Mucosa of rectum (tissue), 2 donors: Measurements from ENCODE around the gene DRD2.

Experiments used
- H3K27ac ChIP-seq, 2 donors: one replicate each; pipeline ENCODE4 v1.7.0; 2013; ENCODE audit warnings: inconsistent platforms in 2 of 2, low read depth in 2 of 2, low read length in 2 of 2
- H3K27me3 ChIP-seq, 2 donors: one replicate each; pipeline ENCODE4 v1.7.0; 2013; ENCODE audit warnings: low read length in 2 of 2; ENCODE audit not compliant: control insufficient read depth in 2 of 2, insufficient read depth in 2 of 2
- H3K36me3 ChIP-seq, 2 donors: one replicate each; pipeline ENCODE4 v1.7.0; 2013; ENCODE audit warnings: low read length in 2 of 2; ENCODE audit not compliant: control insufficient read depth in 2 of 2, insufficient read depth in 2 of 2
- H3K4me1 ChIP-seq, 2 donors: one replicate each; pipeline ENCODE4 v1.7.0; 2013; ENCODE audit warnings: low read length in 2 of 2, mild to moderate bottlenecking in 1 of 2; ENCODE audit not compliant: control insufficient read depth in 2 of 2, insufficient read depth in 2 of 2
- H3K4me3 ChIP-seq, 2 donors: one replicate each; pipeline ENCODE4 v1.7.0; 2013; ENCODE audit warnings: low read length in 2 of 2
- H3K9ac ChIP-seq, 2 donors: one replicate each; pipeline ENCODE4 v1.7.0; 2013; ENCODE audit warnings: low read length in 2 of 2, low read depth in 1 of 2, mild to moderate bottlenecking in 1 of 2
- H3K9me3 ChIP-seq, 2 donors: one replicate each; pipeline ENCODE4 v1.7.0; 2013; ENCODE audit warnings: low read length in 2 of 2; ENCODE audit not compliant: control insufficient read depth in 2 of 2
- donor health status: healthy.
- donor health status: Normal muscosa, but diverticular disease.

The DRD2 gene

GRCh38 chr11:113505541-113506375 is 30.6 kb upstream of the DRD2 start:
- no peaks in the 10 kb centered on the region for H3K36me3 ChIP-seq
- no peaks in the 10 kb centered on the region for H3K9me3 ChIP-seq
- no peak overlapping the region for H3K27ac ChIP-seq
- no peak overlapping the region for H3K9ac ChIP-seq
- H3K4me1 ChIP-seq: no peaks in the 10 kb centered on the region
- no peak overlapping the region for H3K4me3 ChIP-seq
- no peaks in the 10 kb centered on the region for H3K27me3 ChIP-seq

- Histone ChIP-seq H3K27me3 (no peaks in the 10 kb centered on the region), H3K4me3 (no peak overlapping the region), H3K9me3 (no peaks in the 10 kb centered on the region), H3K4me1 (no peaks in the 10 kb centered on the region), H3K9ac (no peak overlapping the region), H3K27ac (no peak overlapping the region), H3K36me3 (no peaks in the 10 kb centered on the region)
Measured at GRCh38 chr11:113505046-113505445, 29.8 kb upstream of the DRD2 start.

DNA sequence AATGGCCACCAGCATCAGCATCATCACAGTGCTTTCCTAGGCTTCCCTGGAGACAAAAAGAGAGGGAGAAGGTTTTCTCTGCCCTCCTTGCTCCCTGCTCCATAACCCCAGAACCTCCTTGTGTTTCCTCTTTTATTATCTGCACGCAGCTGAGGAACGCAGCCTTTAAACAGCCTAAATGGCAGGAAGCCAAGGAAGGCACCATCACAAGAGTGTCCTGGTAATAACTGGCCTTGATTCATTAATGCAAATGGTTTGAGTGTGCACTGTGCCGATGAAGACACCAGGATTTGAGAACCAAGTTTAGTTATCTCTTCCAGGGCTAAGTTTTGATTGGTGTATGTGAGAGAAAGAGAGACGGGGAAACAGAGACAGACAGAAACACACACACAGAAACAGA is 29.4 kb upstream of the DRD2 start:
- Histone ChIP-seq H3K27ac (no peak overlapping the region), H3K9ac (no peak overlapping the region), H3K4me3 (no peak overlapping the region), H3K27me3 (no peaks in the 10 kb centered on the region), H3K36me3 (no peaks in the 10 kb centered on the region), H3K4me1 (no peaks in the 10 kb centered on the region), H3K9me3 (no peaks in the 10 kb centered on the region)

GRCh38 chr11:113504071-113504470 is 28.9 kb upstream of the DRD2 start:
- H3K36me3 ChIP-seq: no peaks in the 10 kb centered on the region
- no peaks in the 10 kb centered on the region for H3K4me1 ChIP-seq
- H3K9me3 ChIP-seq: no peaks in the 10 kb centered on the region
- H3K27ac ChIP-seq: no peak overlapping the region
- no peak overlapping the region for H3K4me3 ChIP-seq
- H3K9ac ChIP-seq: no peak overlapping the region
- no peaks in the 10 kb centered on the region for H3K27me3 ChIP-seq

DNA sequence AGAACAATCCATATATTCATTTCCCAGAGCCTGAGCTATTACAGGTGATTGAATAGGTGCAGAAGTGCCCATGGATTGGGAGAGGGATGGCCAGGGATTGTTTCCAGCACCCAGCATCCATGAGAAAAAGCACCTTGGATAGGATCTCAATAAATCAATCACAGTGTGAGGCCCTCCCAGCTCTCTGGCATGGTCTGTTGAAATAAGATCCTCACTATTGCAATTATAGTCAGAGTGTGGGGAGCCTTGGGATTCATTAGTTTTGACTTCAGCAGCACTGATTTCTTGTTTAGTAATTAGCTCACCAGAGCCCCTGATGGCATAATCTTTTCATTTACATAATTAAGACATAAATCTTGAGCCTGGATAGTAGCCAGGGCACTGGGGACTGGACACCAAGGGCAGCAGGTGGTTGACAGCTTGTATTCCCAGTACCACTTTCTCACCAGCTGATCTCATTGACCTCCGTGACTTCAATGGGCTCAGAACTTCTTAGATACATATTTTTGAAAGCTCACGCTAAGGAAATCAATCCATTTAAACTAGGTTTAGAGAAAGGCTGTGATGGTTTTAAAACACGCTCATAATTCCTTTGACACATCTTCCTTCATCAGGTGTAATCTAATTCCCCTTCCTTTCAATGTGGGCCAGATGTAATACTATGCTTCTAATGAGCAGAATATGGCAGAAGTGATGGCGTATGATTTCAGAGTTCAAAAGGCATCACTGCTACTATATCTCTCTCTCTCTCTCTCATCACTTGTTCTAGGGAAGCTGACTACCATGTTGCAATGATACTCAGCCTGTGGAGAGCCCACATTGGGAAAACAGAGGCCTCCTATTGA is 22.1 kb upstream of the DRD2 start:
- H3K27ac ChIP-seq: no peak overlapping the region
- no peaks in the 10 kb centered on the region for H3K36me3 ChIP-seq
- H3K4me1 ChIP-seq: no peaks in the 10 kb centered on the region
- H3K9ac ChIP-seq: no peak overlapping the region
- H3K9me3 ChIP-seq: no peaks in the 10 kb centered on the region
- H3K4me3 ChIP-seq: no peak overlapping the region
- H3K27me3 ChIP-seq: no peaks in the 10 kb centered on the region

- Histone ChIP-seq H3K27ac (no peak overlapping the region), H3K4me1 (no peaks in the 10 kb centered on the region), H3K9me3 (no peaks in the 10 kb centered on the region), H3K27me3 (no peaks in the 10 kb centered on the region), H3K9ac (no peak overlapping the region), H3K4me3 (no peak overlapping the region), H3K36me3 (no peaks in the 10 kb centered on the region)
Measured at GRCh38 chr11:113496026-113496651, 20.9 kb upstream of the DRD2 start.

- H3K36me3 ChIP-seq: no peaks in the 10 kb centered on the region
- no peaks in the 10 kb centered on the region for H3K9me3 ChIP-seq
- no peak overlapping the region for H3K9ac ChIP-seq
- no peak overlapping the region for H3K4me3 ChIP-seq
- H3K27me3 ChIP-seq: no peaks in the 10 kb centered on the region
- no peaks in the 10 kb centered on the region for H3K4me1 ChIP-seq
- no peak overlapping the region for H3K27ac ChIP-seq
Measured at GRCh38 chr11:113494021-113494420, 18.8 kb upstream of the DRD2 start.

DNA sequence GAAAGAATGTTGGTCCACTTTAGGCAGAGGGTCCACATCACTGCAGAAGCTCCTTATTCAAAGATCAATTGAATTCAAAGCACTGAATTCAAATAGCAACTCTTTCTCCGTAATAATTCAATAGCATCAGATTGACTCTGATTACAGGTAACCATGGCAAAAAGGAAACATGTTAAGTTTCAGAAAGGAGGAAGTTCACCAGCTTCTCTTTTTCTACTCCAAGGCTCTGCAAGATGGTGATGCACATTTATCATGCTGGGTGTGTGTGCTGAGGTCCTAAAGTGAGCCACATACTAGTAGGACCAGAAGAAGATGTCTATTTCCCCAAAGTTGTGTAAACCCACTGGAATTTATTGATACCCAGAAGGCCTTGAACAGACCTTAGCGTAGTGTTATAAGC is 18.0 kb upstream of the DRD2 start:
- Histone ChIP-seq H3K9ac (no peak overlapping the region), H3K27ac (no peak overlapping the region), H3K4me3 (no peak overlapping the region), H3K27me3 (no peaks in the 10 kb centered on the region), H3K4me1 (no peaks in the 10 kb centered on the region), H3K36me3 (no peaks in the 10 kb centered on the region), H3K9me3 (no peaks in the 10 kb centered on the region)

DNA sequence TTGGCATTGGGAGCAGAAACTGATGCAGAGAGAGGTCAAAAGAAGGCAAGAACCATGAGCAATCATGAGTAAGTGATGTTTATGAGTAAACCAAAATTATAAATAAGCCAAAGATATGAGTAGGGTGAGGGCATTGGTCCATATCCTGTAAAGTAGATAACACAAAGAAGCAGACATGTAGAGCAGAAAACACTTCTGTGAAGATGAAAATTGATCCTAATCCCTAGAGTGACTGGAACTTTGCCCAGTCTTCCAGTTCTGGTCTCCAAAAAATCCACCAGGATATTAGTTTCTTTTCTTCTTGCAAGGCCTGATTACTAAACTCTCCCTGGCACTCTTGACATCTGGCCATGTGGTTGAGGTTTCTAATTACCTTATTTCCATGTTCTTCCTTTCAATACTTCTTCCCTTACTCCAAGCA is 13.7 kb upstream of the DRD2 start:
- H3K27ac ChIP-seq: no peak overlapping the region
- H3K4me3 ChIP-seq: no peak overlapping the region
- no peaks in the 10 kb centered on the region for H3K4me1 ChIP-seq

GRCh38 chr11:113487622-113488021 is 12.4 kb upstream of the DRD2 start:
- Histone ChIP-seq H3K9me3 (no peaks in the 10 kb centered on the region), H3K27me3 (no peaks in the 10 kb centered on the region), H3K4me1 (no peaks in the 10 kb centered on the region), H3K4me3 (no peak overlapping the region), H3K9ac (no peak overlapping the region), H3K27ac (no peak overlapping the region), H3K36me3 (no peaks in the 10 kb centered on the region)

More for the DNA sequence above, 13.7 kb upstream of the DRD2 start:
- Histone ChIP-seq H3K9me3 (no peaks in the 10 kb centered on the region), H3K36me3 (no peaks in the 10 kb centered on the region), H3K27me3 (no peaks in the 10 kb centered on the region), H3K9ac (no peak overlapping the region)
